ENCODE measurements around the gene ZNF48. TPM values are rescaled to one million over a fixed set of nuclear protein-coding genes. Genes with fewer than 3 reads are reported as not detected.

Gene ZNF48
- total RNA-seq, 1 experiment from 2014 or later = 57.3 TPM

- no peak overlapping the region for H3K56ac ChIP-seq (ENCODE audit: insufficient read length, low read depth, low read length)
- DNase-seq = no peak
- Mint-ChIP-seq H3K9me3 (peaks cover 6 to 10% of the 10 kb centered on the region in 2 experiments; a peak in 3 of 5 replicates), H3K36me3 (ENCODE audit: insufficient read depth in 1 of 3, low read depth in 3 of 3) (peaks cover 15 to 27% (median 23%) of the 10 kb centered on the region in 3 experiments), H3K4me3 (no peak overlapping the region; a peak in 1 of 5 replicates), H3K4me1 (peaks cover 14 to 18% of the 10 kb centered on the region in 2 experiments), H3K27ac (no peak overlapping the region), H3K27me3 (ENCODE audit: low read depth) (peaks cover 20% of the 10 kb centered on the region)
- no peak overlapping the region for H4K5ac ChIP-seq (ENCODE audit: insufficient read length, low read depth, low read length)
- H4K8ac ChIP-seq (replicated peaks; ENCODE audit: insufficient read length, low read depth, low read length) = no peak overlapping the region
- no peaks in the 10 kb centered on the region for H4K20me1 ChIP-seq (ENCODE audit: control insufficient read depth, insufficient read depth, insufficient read length)
- H3K9me3 ChIP-seq (ENCODE audit: control insufficient read depth, low read depth, low read length) = no peaks in the 10 kb centered on the region
- no peak overlapping the region for H3K9ac ChIP-seq (ENCODE audit: extremely low read depth, insufficient read length, low read length)
- H3K23ac ChIP-seq (ENCODE audit: insufficient read length, low read depth, low read length) = no peak overlapping the region
- H2BK120ac ChIP-seq (ENCODE audit: low read depth, low read length, poor library complexity, severe bottlenecking) = no peak overlapping the region
- H2BK15ac ChIP-seq (ENCODE audit: low read depth, low read length) = no peak overlapping the region
- no peak overlapping the region for H3K18ac ChIP-seq (ENCODE audit: insufficient read length, low read depth, low read length)
- H3K4me1 ChIP-seq (ENCODE audit: insufficient read depth, low read length) = peaks cover 3% of the 10 kb centered on the region; the same call in 1 of the 2 replicates
- WGBS (ENCODE audit: extremely low coverage, insufficient read length, low lambda C conversion rate) = no CpG with 5 or more reads among the region's 12 CpGs
- no peak overlapping the region for H2BK12ac ChIP-seq (ENCODE audit: insufficient read length, low read depth, low read length)
- H3K79me2 ChIP-seq (ENCODE audit: insufficient read depth, low read length) = no peaks in the 10 kb centered on the region; the same call in 1 of the 2 replicates
- no peaks in the 10 kb centered on the region for H3K27me3 ChIP-seq (ENCODE audit: insufficient read depth, low read length)
- H3K79me1 ChIP-seq (ENCODE audit: insufficient read depth, low read depth, low read length, poor library complexity, severe bottlenecking) = no peaks in the 10 kb centered on the region
- H3K23me2 ChIP-seq (ENCODE audit: insufficient read length, low read depth, low read length, poor library complexity, severe bottlenecking) = peaks cover 5% of the 10 kb centered on the region
- no peak overlapping the region for H4K91ac ChIP-seq (ENCODE audit: insufficient read length, low read depth, low read length)
- no peak for TF ChIP-seq CTCF (conservative IDR thresholded peaks at IDR 0.05)
- no peak overlapping the region for H3K27ac ChIP-seq (ENCODE audit: insufficient read length, low read depth, low read length)
- H2AFZ ChIP-seq (ENCODE audit: low read length) = no peak overlapping the region
- no peak overlapping the region for H2BK5ac ChIP-seq (ENCODE audit: insufficient read length, low read length)
- H2BK20ac ChIP-seq (ENCODE audit: low read depth, low read length, poor library complexity, severe bottlenecking) = no peak overlapping the region
- no peak overlapping the region for H3T11ph ChIP-seq (ENCODE audit: low read length)
- H3K4ac ChIP-seq (ENCODE audit: low read depth, low read length) = no peak overlapping the region
- H3K14ac ChIP-seq (ENCODE audit: insufficient read depth, low read length) = no peak overlapping the region
- H2AK5ac ChIP-seq (ENCODE audit: insufficient read length, low read length) = no peak overlapping the region
- no peak overlapping the region for H3K4me2 ChIP-seq (ENCODE audit: insufficient read depth, insufficient read length, low read length)
Observed at GRCh38 chr16:30447512-30448226, 52.4 kb downstream of the ZNF48 start.
